HUES64 (cell line): ENCODE data around the gene STAMBP. TPM values are rescaled to one million over a fixed set of nuclear protein-coding genes. Genes with fewer than 3 reads are reported as not detected.
"Not testable (repeated sequence)": the region's sequence is repeated elsewhere in the genome, so short reads cannot be mapped to it uniquely, and the experiment has no call there.

Source experiments
- H3K27ac ChIP-seq: 2 replicates; pipeline ENCODE4 v1.7.0; 2013; ENCODE audit warnings: low read depth, low read length, inconsistent platforms
- H3K27me3 ChIP-seq: 2 replicates; pipeline ENCODE4 v1.6.1; 2013; ENCODE audit warnings: mild to moderate bottlenecking, low read length; ENCODE audit not compliant: insufficient read depth
- H3K36me3 ChIP-seq: 2 replicates; pipeline ENCODE4 v1.6.1; 2013; ENCODE audit warnings: mild to moderate bottlenecking, low read length; ENCODE audit not compliant: insufficient read depth
- H3K4me1 ChIP-seq: 2 replicates; pipeline ENCODE4 v1.6.1; 2013; ENCODE audit warnings: mild to moderate bottlenecking, low read length, moderate library complexity; ENCODE audit not compliant: insufficient read depth
- H3K4me3 ChIP-seq: 2 replicates; pipeline ENCODE4 v1.5.1; 2013; ENCODE audit warnings: mild to moderate bottlenecking, low read length, moderate library complexity
- H3K9ac ChIP-seq: 2 replicates; pipeline ENCODE4 v1.6.1; 2013; ENCODE audit warnings: mild to moderate bottlenecking, low read depth, low read length
- H3K9me3 ChIP-seq: 2 replicates; pipeline ENCODE4 v1.6.1; 2013; ENCODE audit warnings: low read depth, low read length; ENCODE audit not compliant: insufficient read depth
- WGBS: fragments of 150-250, 120-280 bp; methylation state at CpG from one replicate; pipeline ENCODE4 v1.1.7; 2013; ENCODE audit warnings: missing lambda C conversion rate; 5-methylcytosine and 5-hydroxymethylcytosine counted together
- polyA plus RNA-seq, 2 experiments: library from polyadenylated mRNA; stranded (reverse); fragments of 50-300 nt; gene quantifications; one replicate each; pipeline ENCODE4 v1.2.3, GENCODE V29; 2013

The STAMBP gene
- polyA plus RNA-seq (2013, experiment 1 of 2) = 39.1 TPM
- 41.4 TPM for polyA plus RNA-seq (2013, experiment 2 of 2)

DNA sequence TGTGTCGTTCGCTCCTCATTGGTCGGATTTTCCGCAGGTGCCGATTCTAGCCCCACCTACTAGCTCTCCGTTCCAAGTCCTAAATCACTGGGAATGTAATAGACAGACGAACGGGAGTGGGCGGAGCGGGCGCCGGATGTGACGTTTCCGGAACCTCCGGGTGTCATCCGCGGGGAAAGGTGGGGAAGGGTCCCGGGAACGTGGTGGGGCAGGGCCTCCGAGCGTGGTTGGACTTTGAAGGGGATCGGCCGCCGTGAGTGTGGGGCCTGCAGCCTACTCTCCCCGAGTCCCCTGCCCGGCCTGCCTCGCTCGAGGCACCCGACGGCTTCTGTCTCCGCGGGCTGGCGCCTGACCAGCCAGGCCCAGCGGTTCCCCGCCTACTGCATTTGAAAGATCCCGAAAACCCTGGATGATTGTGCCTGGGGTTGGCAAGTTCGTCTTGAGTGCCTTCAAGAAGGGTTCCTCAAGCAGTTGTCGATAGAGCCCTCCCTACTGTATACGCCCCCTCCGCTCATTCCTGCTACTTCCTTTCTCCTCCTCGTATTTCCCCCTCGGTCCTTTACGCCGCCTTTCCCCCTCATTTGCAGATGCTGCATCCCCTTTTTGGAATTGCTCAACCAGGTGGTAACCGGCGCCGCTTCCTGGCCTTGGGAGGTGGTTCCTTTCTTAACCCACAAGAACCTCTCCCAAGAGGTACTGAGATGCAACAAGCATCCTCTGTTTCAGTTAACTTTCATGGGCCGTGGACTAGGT is at the start of gene STAMBP:
TSS of gene STAMBP (plus strand) at position 144 of the 753 bp plus-strand sequence. CDS start 1,896 bp downstream, outside the sequence.
- Histone ChIP-seq H3K9me3 (no peaks in the 10 kb centered on the region; the same call in 1 of the 2 replicates), H3K9ac (peak within 1 kb of the TSS; percentile 84), H3K4me1 (peaks cover 3% of the 10 kb centered on the region; the same call in 1 of the 2 replicates), H3K27me3 (peaks cover 26% of the 10 kb centered on the region), H3K36me3 (peaks cover 27% of the 10 kb centered on the region), H3K4me3 (peak within 1 kb of the TSS; percentile 79), H3K27ac (peak within 1 kb of the TSS; percentile 83)
- WGBS = under 1% methylated on average over 48 of the region's 48 CpGs

DNA sequence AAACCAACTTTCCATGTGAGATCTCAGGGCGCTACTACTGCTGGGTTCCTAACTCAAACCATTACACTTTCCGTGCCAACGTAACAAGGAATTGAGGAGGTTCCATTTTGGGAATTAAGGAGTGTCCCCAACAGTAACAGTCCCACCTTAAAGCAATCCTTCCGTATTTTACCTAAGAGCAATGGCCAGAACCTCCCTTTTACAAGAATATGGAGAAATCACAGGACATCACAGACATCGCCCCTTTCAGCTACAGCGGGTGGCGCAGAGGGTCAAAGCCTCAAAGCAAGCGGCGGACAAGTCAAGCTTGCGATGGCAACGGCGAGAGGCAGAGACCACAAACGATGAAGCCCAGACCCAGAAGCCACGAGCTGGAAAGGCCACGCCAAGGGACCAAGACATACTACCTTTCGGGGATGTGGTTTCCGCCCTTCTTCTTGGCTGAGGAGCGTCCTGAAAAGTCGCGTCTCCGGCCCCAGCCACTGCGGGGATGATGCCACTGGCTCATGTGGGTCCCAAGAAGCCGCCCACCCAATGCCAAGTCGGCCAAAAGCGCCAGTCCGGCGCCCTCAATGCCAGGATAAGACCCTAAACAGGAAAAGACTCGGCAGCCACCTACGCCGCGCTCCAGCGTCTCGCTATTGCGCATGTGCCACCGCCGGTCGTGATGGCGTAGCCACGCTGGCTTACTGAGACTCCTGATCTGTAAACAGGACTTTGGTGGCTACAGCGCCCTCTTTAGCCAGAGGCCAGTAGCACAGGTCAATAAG is 49.1 kb upstream of the STAMBP start, which contains the start of gene DUSP11:
TSS of gene DUSP11 (minus strand) at position 637 of the 770 bp plus-strand sequence. CDS start at position 508, 129 bp downstream.
- no peaks in the 10 kb centered on the region for H3K9me3 ChIP-seq
- H3K9ac ChIP-seq = peak within 1 kb of the TSS; percentile 83
- H3K27me3 ChIP-seq = no peaks in the 10 kb centered on the region
- no peaks in the 10 kb centered on the region for H3K4me1 ChIP-seq
- peaks cover 26% of the 10 kb centered on the region for H3K36me3 ChIP-seq
- peak within 1 kb of the TSS; percentile 74 for H3K4me3 ChIP-seq
- under 1% methylated on average over 40 of the region's 40 CpGs for WGBS
- peak within 1 kb of the TSS; percentile 48 for H3K27ac ChIP-seq

- Histone ChIP-seq H3K36me3 (peaks cover 21% of the 10 kb centered on the region), H3K27ac (no peak overlapping the region), H3K9ac (no peak overlapping the region), H3K27me3 (no peaks in the 10 kb centered on the region), H3K9me3 (no peaks in the 10 kb centered on the region), H3K4me1 (no peaks in the 10 kb centered on the region), H3K4me3 (peak overlapping the region; percentile 74)
- WGBS = 4% methylated on average over 6 of the region's 7 CpGs
Observed at GRCh38 chr2:73780237-73780582, 48.6 kb upstream of the STAMBP start.

DNA sequence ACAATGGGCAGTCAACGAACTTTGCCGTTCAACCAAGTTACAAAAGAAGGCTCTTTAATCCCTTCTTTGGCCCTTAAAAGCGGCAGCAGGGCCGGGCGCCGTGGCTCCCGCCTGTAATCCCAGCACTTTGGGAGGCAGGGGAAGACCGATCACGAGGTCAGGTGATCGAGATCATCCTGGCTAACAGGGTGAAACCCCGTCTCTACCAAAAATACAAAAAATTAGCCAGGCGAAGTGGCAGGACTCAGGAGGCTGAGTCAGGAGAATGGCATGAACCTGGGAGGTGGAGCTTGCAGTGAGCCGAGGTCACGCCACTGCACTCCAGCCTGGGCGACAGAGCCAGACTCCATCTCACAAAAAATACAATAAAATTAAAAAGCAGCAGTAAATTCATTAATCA is 45.4 kb upstream of the STAMBP start:
- H3K27me3 ChIP-seq, H3K9ac ChIP-seq, H3K36me3 ChIP-seq, H3K4me3 ChIP-seq, H3K4me1 ChIP-seq, H3K9me3 ChIP-seq, H3K27ac ChIP-seq: not testable (repeated sequence)
- WGBS = 80% methylated on average over 15 of the region's 15 CpGs

- not testable (repeated sequence) for H3K27ac ChIP-seq
- WGBS = no CpG with 5 or more reads among the region's 3 CpGs
Observed at GRCh38 chr2:73783883-73784282, 44.9 kb upstream of the STAMBP start, which contains the start of gene C2orf78. C2orf78 (plus strand) TSS chr2:73784183; CDS start chr2:73784310, 127 bp downstream.

DNA sequence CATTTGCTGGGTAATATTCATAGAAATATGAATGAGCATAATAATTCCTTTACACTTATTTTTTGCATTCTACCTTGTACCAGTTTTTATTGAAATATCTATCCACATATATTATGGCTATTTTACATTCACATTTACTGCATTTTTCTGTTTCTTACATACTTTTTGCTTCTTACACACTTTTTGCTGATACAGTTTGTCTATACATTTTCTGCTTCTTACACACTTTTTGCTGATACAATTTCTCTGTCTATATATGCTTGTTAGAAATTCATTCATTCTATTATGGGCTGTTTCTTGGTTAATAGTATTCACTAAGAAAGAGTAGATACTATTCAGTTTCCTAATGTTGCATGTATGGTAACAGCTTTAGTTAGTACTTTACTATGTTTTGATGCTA is 16.9 kb upstream of the STAMBP start:
- Histone ChIP-seq H3K27me3 (peaks cover 49% of the 10 kb centered on the region), H3K27ac (no peak overlapping the region), H3K4me3 (no peak overlapping the region), H3K9me3 (no peaks in the 10 kb centered on the region), H3K9ac (no peak overlapping the region), H3K36me3 (no peaks in the 10 kb centered on the region), H3K4me1 (no peaks in the 10 kb centered on the region)

More at GRCh38 chr2:73783883-73784282, 44.9 kb upstream of the STAMBP start, which contains the start of gene C2orf78:
- H3K9ac ChIP-seq, H3K27me3 ChIP-seq, H3K36me3 ChIP-seq, H3K4me3 ChIP-seq, H3K9me3 ChIP-seq, H3K4me1 ChIP-seq: not testable (repeated sequence)

GRCh38 chr2:73812635-73813034 is 16.1 kb upstream of the STAMBP start:
- Histone ChIP-seq H3K4me3 (no peak overlapping the region), H3K36me3 (no peaks in the 10 kb centered on the region), H3K27me3 (peaks cover 49% of the 10 kb centered on the region), H3K9me3 (no peaks in the 10 kb centered on the region), H3K9ac (no peak overlapping the region), H3K4me1 (no peaks in the 10 kb centered on the region), H3K27ac (no peak overlapping the region)

DNA sequence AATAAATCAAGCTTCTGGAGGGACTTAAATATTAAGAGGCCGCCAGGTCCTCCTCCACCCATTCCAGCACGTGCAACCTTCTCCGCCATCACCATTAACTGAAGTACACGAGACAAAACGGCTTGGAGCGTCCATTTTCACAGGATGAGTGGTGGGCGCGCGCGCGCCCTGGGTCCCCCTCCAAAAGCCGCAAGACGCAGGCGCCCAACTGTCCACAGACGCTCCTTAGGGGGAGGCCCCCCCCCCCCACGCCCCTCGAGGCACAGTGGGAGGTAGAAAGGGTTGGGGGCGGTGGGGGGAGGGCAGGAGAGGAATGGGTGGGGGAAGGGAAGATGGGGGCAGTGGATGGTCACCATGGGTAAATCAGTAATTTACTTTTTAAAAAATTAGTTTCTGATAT is 10.5 kb upstream of the STAMBP start:
- H3K9me3 ChIP-seq = no peaks in the 10 kb centered on the region
- H3K9ac ChIP-seq = no peak overlapping the region
- WGBS = 91% methylated on average over 17 of the region's 18 CpGs
- no peak overlapping the region for H3K27ac ChIP-seq
- H3K27me3 ChIP-seq = peaks cover 43% of the 10 kb centered on the region
- no peaks in the 10 kb centered on the region for H3K4me1 ChIP-seq
- no peaks in the 10 kb centered on the region for H3K36me3 ChIP-seq
- H3K4me3 ChIP-seq = no peak overlapping the region

GRCh38 chr2:73821227-73821626 is 7.5 kb upstream of the STAMBP start:
- Histone ChIP-seq H3K9ac (no peak overlapping the region), H3K27me3 (peaks cover 30% of the 10 kb centered on the region), H3K9me3 (no peaks in the 10 kb centered on the region), H3K4me3 (no peak overlapping the region), H3K4me1 (no peaks in the 10 kb centered on the region), H3K36me3 (no peaks in the 10 kb centered on the region), H3K27ac (no peak overlapping the region)
- 79% methylated on average over 2 of the region's 2 CpGs for WGBS

GRCh38 chr2:73821669-73822068 is 7.1 kb upstream of the STAMBP start:
- 95% methylated on average over 2 of the region's 2 CpGs for WGBS
- no peaks in the 10 kb centered on the region for H3K4me1 ChIP-seq
- H3K9me3 ChIP-seq = no peaks in the 10 kb centered on the region
- H3K4me3 ChIP-seq = no peak overlapping the region
- no peak overlapping the region for H3K9ac ChIP-seq
- no peak overlapping the region for H3K27ac ChIP-seq
- peaks cover 31% of the 10 kb centered on the region for H3K27me3 ChIP-seq
- H3K36me3 ChIP-seq = no peaks in the 10 kb centered on the region

- Histone ChIP-seq H3K4me1 (no peaks in the 10 kb centered on the region), H3K27ac (no peak overlapping the region), H3K9ac (no peak overlapping the region), H3K9me3 (no peaks in the 10 kb centered on the region), H3K4me3 (no peak overlapping the region), H3K27me3 (peaks cover 37% of the 10 kb centered on the region), H3K36me3 (no peaks in the 10 kb centered on the region)
- 100% methylated on average over 1 of the region's 1 CpG for WGBS
Observed at GRCh38 chr2:73822276-73822675, 6.5 kb upstream of the STAMBP start.
